Vagina (tissue), 2 donors: ENCODE results near the gene POC1B. TPM values are rescaled to one million over a fixed set of nuclear protein-coding genes. Genes with fewer than 3 reads are reported as not detected.

ENCODE experiments used
- DNase-seq, 2 donors: peaks; one replicate each; pipeline ENCODE4 v3.0.0-alpha.2; 2017; ENCODE audit errors: extremely low spot score in 2 of 2
- H3K27ac ChIP-seq: fragments of 200-600 bp; sonication (generic); one replicate; pipeline ENCODE4 v1.5.1; 2019
- H3K27me3 ChIP-seq: fragments of 200-600 bp; sonication (generic); one replicate; pipeline ENCODE4 v1.5.1; 2019
- H3K36me3 ChIP-seq, 2 donors: fragments of 200-600 bp; sonication (generic); one replicate each; pipeline ENCODE4 v1.5.1; 2017 to 2019
- H3K4me1 ChIP-seq: fragments of 200-600 bp; sonication (generic); one replicate; pipeline ENCODE4 v1.5.1; 2019
- H3K4me3 ChIP-seq, 2 donors: fragments of 200-600 bp; sonication (generic); 1 replicate in 1 of 2; 2 replicates in 1 of 2; pipeline ENCODE4 v1.5.1; 2016 to 2019
- H3K9me3 ChIP-seq: fragments of 200-600 bp; sonication (generic); one replicate; pipeline ENCODE4 v1.5.1; 2019
- CTCF ChIP-seq, 3 experiments: fragments of 450-650 bp in 2 of 3; fragments of 200-600 bp in 1 of 3; sonication (generic) in 1 of 3; IDR thresholded peaks; one replicate each; pipeline ENCODE4 v1.5.1; 2017 to 2019; ENCODE audit warnings: antibody characterized with exemption in 3 of 3, mild to moderate bottlenecking in 2 of 3, moderate library complexity in 2 of 3
- POLR2A ChIP-seq, 2 donors: fragments of 450-650 bp; IDR thresholded peaks; one replicate each; pipeline ENCODE4 v1.6.1; 2017; ENCODE audit warnings: antibody characterized with exemption in 2 of 2, mild to moderate bottlenecking in 2 of 2, moderate library complexity in 2 of 2
- POLR2AphosphoS5 ChIP-seq, 2 donors: sonication (generic); formaldehyde crosslinking; IDR thresholded peaks; one replicate each; pipeline ENCODE4 v1.9.0; 2017; ENCODE audit warnings: antibody characterized with exemption in 2 of 2, mild to moderate bottlenecking in 2 of 2, low read depth in 1 of 2; ENCODE audit not compliant: insufficient read depth in 1 of 2
- intact Hi-C: fragments of 100-400 bp; cut with DNase I; formaldehyde crosslinking; loops from one replicate; pipeline ENCODE4 v1.15.1; 2023
- total RNA-seq: library from RNA; depleted of rRNA; stranded (reverse); fragments of >200 nt; gene quantifications from one replicate; pipeline ENCODE4 v1.2.3, GENCODE V29; 2016

POC1B gene
- total RNA-seq, 1 donor from 2014 or later = 18.9 TPM

GRCh38 chr12:89390802-89391673, 134.8 kb downstream of the POC1B start:
- Histone ChIP-seq H3K27me3 (no peaks in the 10 kb centered on the region), H3K36me3 (no peaks in the 10 kb centered on the region), H3K4me3 (no peak overlapping the region), H3K9me3 (no peaks in the 10 kb centered on the region), H3K27ac (no peak overlapping the region), H3K4me1 (no peaks in the 10 kb centered on the region)
- intact Hi-C loops = no loop called here
- no peak for DNase-seq
- no peak for TF ChIP-seq CTCF (IDR thresholded peaks at IDR 0.05)
- TF ChIP-seq POLR2AphosphoS5 (IDR thresholded peaks at IDR 0.05; ENCODE audit: insufficient read depth in 1 of 2, low read depth in 1 of 2) = no peak
- no peak for TF ChIP-seq POLR2A (IDR thresholded peaks at IDR 0.05)

- TF ChIP-seq CTCF (IDR thresholded peaks at IDR 0.05) (no peak), POLR2AphosphoS5 (IDR thresholded peaks at IDR 0.05; ENCODE audit: insufficient read depth in 1 of 2, low read depth in 1 of 2) (peak in 1 of 2 donors; percentile 63)
- no peaks in the 10 kb centered on the region for H3K27me3 ChIP-seq
- intact Hi-C loops = no loop called here
- DNase-seq = no peak
- H3K36me3 ChIP-seq = no peaks in the 10 kb centered on the region
- H3K4me1 ChIP-seq = peaks cover 2% of the 10 kb centered on the region
- no peak overlapping the region for H3K27ac ChIP-seq
- no peaks in the 10 kb centered on the region for H3K9me3 ChIP-seq
- no peak overlapping the region for H3K4me3 ChIP-seq
Observed at GRCh38 chr12:89389755-89390661, 135.8 kb downstream of the POC1B start.

- H3K27me3 ChIP-seq = no peaks in the 10 kb centered on the region
- H3K27ac ChIP-seq = no peak overlapping the region
- H3K9me3 ChIP-seq = no peaks in the 10 kb centered on the region
- TF ChIP-seq POLR2AphosphoS5 (IDR thresholded peaks at IDR 0.05; ENCODE audit: insufficient read depth in 1 of 2, low read depth in 1 of 2) (no peak), POLR2A (IDR thresholded peaks at IDR 0.05) (no peak), CTCF (IDR thresholded peaks at IDR 0.05) (no peak)
- H3K36me3 ChIP-seq = no peaks in the 10 kb centered on the region
- H3K4me1 ChIP-seq = peaks cover 26% of the 10 kb centered on the region
- DNase-seq = no peak
- intact Hi-C loops = no loop called here
- H3K4me3 ChIP-seq = no peak overlapping the region
Observed at GRCh38 chr12:89386138-89386537, 139.7 kb downstream of the POC1B start.

GRCh38 chr12:89384807-89385206, 141.0 kb downstream of the POC1B start:
- H3K9me3 ChIP-seq = no peaks in the 10 kb centered on the region
- no peak for TF ChIP-seq POLR2AphosphoS5 (IDR thresholded peaks at IDR 0.05; ENCODE audit: insufficient read depth in 1 of 2, low read depth in 1 of 2)
- no peak for TF ChIP-seq POLR2A (IDR thresholded peaks at IDR 0.05)
- TF ChIP-seq CTCF (IDR thresholded peaks at IDR 0.05) = no peak
- H3K4me3 ChIP-seq = no peak overlapping the region
- peaks cover 26% of the 10 kb centered on the region for H3K4me1 ChIP-seq
- no peaks in the 10 kb centered on the region for H3K36me3 ChIP-seq
- intact Hi-C loops = no loop called here
- no peak for DNase-seq
- no peak overlapping the region for H3K27ac ChIP-seq
- no peaks in the 10 kb centered on the region for H3K27me3 ChIP-seq
